WTC11 (cell line): ENCODE data around the gene PTPRN2. TPM values are rescaled to one million over a fixed set of nuclear protein-coding genes. Genes with fewer than 3 reads are reported as not detected.

Source experiments
- ATAC-seq: fragments of 200-7000 bp; cut with Tn5 transposase; 2 replicates; pipeline ENCODE4 v1.10.0; 2021; ENCODE audit warnings: mild to moderate bottlenecking, moderate library complexity
- CTCF ChIA-PET: fragments of 300-600 bp; sonication (Branson Sonifier 250); formaldehyde crosslinking; loops from one replicate; lab custom pipeline; 2021; ENCODE audit warnings: antibody characterized with exemption; lab: Charles Lee
- POLR2A ChIA-PET: fragments of 350-600 bp; sonication (Branson Sonifier 250); formaldehyde crosslinking; loops from one replicate; lab custom pipeline; 2021; ENCODE audit warnings: antibody characterized with exemption; lab: Charles Lee
- DNase-seq: peaks from one replicate; pipeline ENCODE4 v3.0.0; 2021; ENCODE audit warnings: low spot score
- H3K27ac Mint-ChIP-seq: 2 replicates; pipeline ENCODE4 v1.8.0; 2021; ENCODE audit warnings: mixed read lengths
- H3K27me3 Mint-ChIP-seq: 2 replicates; pipeline ENCODE4 v1.8.0; 2021; ENCODE audit warnings: low read depth, mild to moderate bottlenecking, moderate library complexity, mixed read lengths
- H3K36me3 Mint-ChIP-seq: 2 replicates; pipeline ENCODE4 v1.8.0; 2021; ENCODE audit warnings: mixed read lengths
- H3K4me1 Mint-ChIP-seq: 2 replicates; pipeline ENCODE4 v1.8.0; 2022; ENCODE audit warnings: mixed read lengths
- H3K4me3 Mint-ChIP-seq: 2 replicates; pipeline ENCODE4 v1.8.0; 2021; ENCODE audit warnings: mild to moderate bottlenecking, moderate library complexity, mixed read lengths
- H3K9me3 Mint-ChIP-seq: 2 replicates; pipeline ENCODE4 v1.8.0; 2021; ENCODE audit warnings: mixed read lengths
- FOXJ3 ChIP-seq: sonication (generic); formaldehyde crosslinking; IDR thresholded peaks from 2 replicates; pipeline ENCODE4 v1.9.0; 2021; ENCODE audit warnings: missing genetic modification reagents, mild to moderate bottlenecking, borderline replicate concordance
- FOXK1 ChIP-seq: sonication (generic); formaldehyde crosslinking; IDR thresholded peaks from 2 replicates; pipeline ENCODE4 v1.8.0; 2022; ENCODE audit warnings: mild to moderate bottlenecking, moderate library complexity, missing genetic modification reagents
- JAZF1 ChIP-seq: fragments of 250-450 bp; sonication (Bioruptor Pico); IDR thresholded peaks from 2 replicates; pipeline ENCODE4 v1.9.0; 2021; ENCODE audit warnings: moderate library complexity, mild to moderate bottlenecking, inconsistent platforms
- SP1 ChIP-seq: sonication (generic); formaldehyde crosslinking; conservative IDR thresholded peaks from 2 replicates; pipeline ENCODE4 v1.8.1; 2022; ENCODE audit warnings: missing genetic modification reagents
- TEAD1 ChIP-seq: sonication (generic); formaldehyde crosslinking; IDR thresholded peaks from 2 replicates; pipeline ENCODE4 v1.8.0; 2022; ENCODE audit warnings: mild to moderate bottlenecking, missing genetic modification reagents
- ZNF121 ChIP-seq: sonication (generic); formaldehyde crosslinking; IDR thresholded peaks from 2 replicates; pipeline ENCODE4 v1.8.0; 2023; ENCODE audit warnings: missing genetic modification reagents
- ZNF263 ChIP-seq: sonication (generic); formaldehyde crosslinking; IDR thresholded peaks from 2 replicates; pipeline ENCODE4 v1.8.1; 2022; ENCODE audit warnings: low read depth, mild to moderate bottlenecking, moderate library complexity, missing genetic modification reagents
- ZNF317 ChIP-seq: sonication (generic); formaldehyde crosslinking; IDR thresholded peaks from 2 replicates; pipeline ENCODE4 v1.8.1; 2023; ENCODE audit warnings: low read depth, mild to moderate bottlenecking, moderate library complexity, missing genetic modification reagents, borderline replicate concordance
- ZNF396 ChIP-seq: fragments of 250-450 bp; sonication (Bioruptor Pico); IDR thresholded peaks from 2 replicates; pipeline ENCODE4 v1.8.0; 2021; ENCODE audit warnings: mild to moderate bottlenecking, moderate library complexity, borderline replicate concordance
- ZNF671 ChIP-seq: fragments of 250-450 bp; sonication (Bioruptor Pico); IDR thresholded peaks from 2 replicates; pipeline ENCODE4 v1.8.0; 2021; ENCODE audit warnings: mild to moderate bottlenecking
- total RNA-seq: library from RNA; stranded (reverse); gene quantifications from 3 replicates; pipeline ENCODE4 v1.2.3, GENCODE V29; 2021
- TF ChIP-seq, protein P1 (sequence below): sonication (generic); formaldehyde crosslinking; IDR thresholded peaks from 2 replicates; pipeline ENCODE4 v1.8.1; 2022; ENCODE audit warnings: mild to moderate bottlenecking, missing genetic modification reagents, moderate library complexity, borderline replicate concordance
- TF ChIP-seq, protein P2 (sequence below): sonication (generic); formaldehyde crosslinking; IDR thresholded peaks from 2 replicates; pipeline ENCODE4 v1.8.1; 2023; ENCODE audit warnings: mild to moderate bottlenecking, missing genetic modification reagents, moderate library complexity
- TF ChIP-seq, protein P3 (sequence below): sonication (generic); formaldehyde crosslinking; IDR thresholded peaks from 2 replicates; pipeline ENCODE4 v1.8.1; 2022; ENCODE audit warnings: low read depth, missing genetic modification reagents, borderline replicate concordance
- TF ChIP-seq, protein P4 (sequence below): sonication (generic); formaldehyde crosslinking; IDR thresholded peaks from 2 replicates; pipeline ENCODE4 v1.8.1; 2023; ENCODE audit warnings: mild to moderate bottlenecking, missing genetic modification reagents
- TF ChIP-seq, protein P5 (sequence below): fragments of 200-600 bp; IDR thresholded peaks from 2 replicates; pipeline ENCODE4 v1.8.0; 2022; ENCODE audit warnings: antibody characterized with exemption
- TF ChIP-seq, protein P6 (sequence below): sonication (generic); formaldehyde crosslinking; IDR thresholded peaks from 2 replicates; pipeline ENCODE4 v1.8.1; 2023; ENCODE audit warnings: mild to moderate bottlenecking, missing genetic modification reagents, borderline replicate concordance
- TF ChIP-seq, protein P7 (sequence below): fragments of 250-450 bp; sonication (Bioruptor Pico); conservative IDR thresholded peaks from 2 replicates; pipeline ENCODE4 v1.9.0; 2021; ENCODE audit warnings: mild to moderate bottlenecking

The PTPRN2 gene
- total RNA-seq, 1 experiment from 2014 or later: 4.7 TPM

DNA sequence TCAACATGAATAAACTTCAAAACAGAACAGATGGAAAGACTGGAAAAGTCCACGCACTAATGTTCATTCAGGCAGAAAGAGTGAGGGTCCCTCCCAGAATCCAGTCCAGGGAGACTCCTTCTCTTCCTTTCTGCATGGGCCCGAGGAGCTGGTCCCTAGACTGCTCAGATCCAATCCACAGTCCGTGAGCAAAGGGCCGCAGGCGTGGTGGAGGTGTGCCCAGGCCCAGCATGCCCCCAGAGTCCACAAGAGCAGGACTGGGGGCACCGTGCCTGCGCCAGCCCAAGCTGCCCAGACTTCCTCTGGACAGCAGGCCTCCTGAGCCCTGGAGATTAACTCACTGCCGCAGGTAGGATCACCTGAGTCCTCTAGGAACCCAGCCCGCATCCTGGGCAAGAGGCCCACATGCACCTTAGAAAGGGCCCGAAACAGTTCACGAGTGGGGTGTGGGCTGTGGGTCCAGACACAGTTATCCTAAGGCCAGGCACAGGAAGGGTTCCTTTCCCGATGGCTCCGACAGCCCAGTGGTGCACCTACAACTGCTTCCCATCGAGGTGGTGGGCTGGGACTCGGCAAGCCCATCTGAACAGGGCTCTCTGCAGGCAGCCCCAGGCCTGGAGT is 719.8 kb downstream of the PTPRN2 start (continued):
- TF ChIP-seq ZNF263 (CRISPR knock-in tag): no peak

DNA sequence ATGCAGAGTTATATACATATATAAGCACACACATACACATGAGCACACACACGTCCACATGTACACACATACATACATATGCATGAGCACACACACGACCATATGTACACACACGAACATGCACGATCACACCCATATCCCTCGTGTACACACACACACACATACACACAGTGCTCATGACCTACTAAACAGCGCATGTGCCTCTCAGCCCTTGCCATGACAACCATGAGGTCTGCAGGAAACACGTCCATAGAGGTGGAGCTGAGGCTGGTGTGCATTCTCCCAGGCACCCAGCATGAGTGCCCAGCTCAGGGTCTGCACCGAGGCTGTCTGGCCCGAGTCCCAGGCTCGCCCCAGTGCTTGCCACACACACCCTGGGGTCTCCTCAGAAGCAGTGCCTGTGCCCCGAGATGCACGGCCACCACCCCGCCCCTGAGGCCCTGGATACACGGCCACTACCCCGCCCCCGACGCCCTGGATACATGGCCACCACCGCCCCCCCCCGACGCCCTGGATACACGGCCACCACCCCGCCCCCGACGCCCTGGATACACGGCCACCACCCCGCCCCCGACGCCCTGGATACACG is 721.2 kb downstream of the PTPRN2 start:
- H3K27ac Mint-ChIP-seq: no peak overlapping the region
- ATAC-seq: no peak
- CTCF ChIA-PET: no interaction called here

DNA sequence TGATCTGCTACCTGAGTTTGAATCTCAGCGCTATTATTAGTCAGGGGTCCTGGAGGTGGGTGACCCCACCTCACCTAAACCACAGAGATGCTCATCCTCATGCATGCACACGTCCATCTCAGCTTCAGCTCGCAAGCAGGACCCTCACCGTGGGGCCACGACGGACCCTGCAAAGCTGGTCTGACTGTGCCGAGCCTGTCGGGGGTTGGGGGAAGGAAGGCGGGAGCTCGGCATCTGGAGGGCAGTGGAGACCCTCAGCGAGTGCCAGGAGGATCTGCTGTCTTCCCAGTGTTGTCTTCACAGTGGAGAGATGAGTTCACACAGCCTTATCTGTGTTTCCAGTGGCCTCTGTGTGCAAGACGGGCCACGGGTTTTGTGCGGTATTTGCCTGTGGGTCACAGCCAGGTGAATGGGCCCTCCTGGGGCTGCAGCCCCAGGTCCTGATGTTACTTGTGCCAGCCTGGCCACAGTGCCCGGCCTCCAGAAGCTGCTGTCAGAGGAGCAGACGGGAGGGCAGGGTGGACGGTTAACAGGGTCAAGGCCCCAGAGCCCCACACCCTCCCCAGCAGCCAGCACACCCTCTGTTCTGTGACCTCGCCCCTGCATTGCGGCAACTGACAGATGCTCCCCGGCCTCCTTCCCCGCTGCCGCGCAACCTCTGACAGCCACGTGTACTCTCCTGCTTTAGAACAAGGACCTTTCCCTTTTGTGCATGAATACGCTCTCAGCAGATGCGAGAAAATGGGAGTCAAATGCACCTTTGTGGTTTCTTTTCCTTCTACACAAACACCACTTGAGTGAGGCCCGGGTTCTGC is 722.1 kb downstream of the PTPRN2 start:
- Mint-ChIP-seq H3K36me3 (peaks cover 32% of the 10 kb centered on the region), H3K27ac (no peak overlapping the region), H3K4me3 (no peak overlapping the region), H3K4me1 (no peaks in the 10 kb centered on the region), H3K27me3 (peaks cover 8% of the 10 kb centered on the region), H3K9me3 (peaks cover 33% of the 10 kb centered on the region)
- ChIA-PET POLR2A (no interaction called here), CTCF (no interaction called here)
- ATAC-seq (no peak), DNase-seq (no peak)
- no peak for TF ChIP-seq FOXK1
- no peak for TF ChIP-seq ZNF396 (CRISPR knock-in tag)
- TF ChIP-seq, protein P1, sequence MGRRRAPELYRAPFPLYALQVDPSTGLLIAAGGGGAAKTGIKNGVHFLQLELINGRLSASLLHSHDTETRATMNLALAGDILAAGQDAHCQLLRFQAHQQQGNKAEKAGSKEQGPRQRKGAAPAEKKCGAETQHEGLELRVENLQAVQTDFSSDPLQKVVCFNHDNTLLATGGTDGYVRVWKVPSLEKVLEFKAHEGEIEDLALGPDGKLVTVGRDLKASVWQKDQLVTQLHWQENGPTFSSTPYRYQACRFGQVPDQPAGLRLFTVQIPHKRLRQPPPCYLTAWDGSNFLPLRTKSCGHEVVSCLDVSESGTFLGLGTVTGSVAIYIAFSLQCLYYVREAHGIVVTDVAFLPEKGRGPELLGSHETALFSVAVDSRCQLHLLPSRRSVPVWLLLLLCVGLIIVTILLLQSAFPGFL: no peak
- TF ChIP-seq, protein P2, sequence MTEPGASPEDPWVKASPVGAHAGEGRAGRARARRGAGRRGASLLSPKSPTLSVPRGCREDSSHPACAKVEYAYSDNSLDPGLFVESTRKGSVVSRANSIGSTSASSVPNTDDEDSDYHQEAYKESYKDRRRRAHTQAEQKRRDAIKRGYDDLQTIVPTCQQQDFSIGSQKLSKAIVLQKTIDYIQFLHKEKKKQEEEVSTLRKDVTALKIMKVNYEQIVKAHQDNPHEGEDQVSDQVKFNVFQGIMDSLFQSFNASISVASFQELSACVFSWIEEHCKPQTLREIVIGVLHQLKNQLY (CRISPR knock-in tag): no peak
- TF ChIP-seq SP1 (CRISPR knock-in tag): no peak
- TF ChIP-seq ZNF121 (CRISPR knock-in tag): no peak
- TF ChIP-seq, protein P3, sequence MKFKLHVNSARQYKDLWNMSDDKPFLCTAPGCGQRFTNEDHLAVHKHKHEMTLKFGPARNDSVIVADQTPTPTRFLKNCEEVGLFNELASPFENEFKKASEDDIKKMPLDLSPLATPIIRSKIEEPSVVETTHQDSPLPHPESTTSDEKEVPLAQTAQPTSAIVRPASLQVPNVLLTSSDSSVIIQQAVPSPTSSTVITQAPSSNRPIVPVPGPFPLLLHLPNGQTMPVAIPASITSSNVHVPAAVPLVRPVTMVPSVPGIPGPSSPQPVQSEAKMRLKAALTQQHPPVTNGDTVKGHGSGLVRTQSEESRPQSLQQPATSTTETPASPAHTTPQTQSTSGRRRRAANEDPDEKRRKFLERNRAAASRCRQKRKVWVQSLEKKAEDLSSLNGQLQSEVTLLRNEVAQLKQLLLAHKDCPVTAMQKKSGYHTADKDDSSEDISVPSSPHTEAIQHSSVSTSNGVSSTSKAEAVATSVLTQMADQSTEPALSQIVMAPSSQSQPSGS (CRISPR knock-in tag): no peak
- TF ChIP-seq JAZF1 (CRISPR knock-in tag): no peak
- TF ChIP-seq, protein P4, sequence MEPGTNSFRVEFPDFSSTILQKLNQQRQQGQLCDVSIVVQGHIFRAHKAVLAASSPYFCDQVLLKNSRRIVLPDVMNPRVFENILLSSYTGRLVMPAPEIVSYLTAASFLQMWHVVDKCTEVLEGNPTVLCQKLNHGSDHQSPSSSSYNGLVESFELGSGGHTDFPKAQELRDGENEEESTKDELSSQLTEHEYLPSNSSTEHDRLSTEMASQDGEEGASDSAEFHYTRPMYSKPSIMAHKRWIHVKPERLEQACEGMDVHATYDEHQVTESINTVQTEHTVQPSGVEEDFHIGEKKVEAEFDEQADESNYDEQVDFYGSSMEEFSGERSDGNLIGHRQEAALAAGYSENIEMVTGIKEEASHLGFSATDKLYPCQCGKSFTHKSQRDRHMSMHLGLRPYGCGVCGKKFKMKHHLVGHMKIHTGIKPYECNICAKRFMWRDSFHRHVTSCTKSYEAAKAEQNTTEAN (CRISPR knock-in tag): no peak
- TF ChIP-seq, protein P5, sequence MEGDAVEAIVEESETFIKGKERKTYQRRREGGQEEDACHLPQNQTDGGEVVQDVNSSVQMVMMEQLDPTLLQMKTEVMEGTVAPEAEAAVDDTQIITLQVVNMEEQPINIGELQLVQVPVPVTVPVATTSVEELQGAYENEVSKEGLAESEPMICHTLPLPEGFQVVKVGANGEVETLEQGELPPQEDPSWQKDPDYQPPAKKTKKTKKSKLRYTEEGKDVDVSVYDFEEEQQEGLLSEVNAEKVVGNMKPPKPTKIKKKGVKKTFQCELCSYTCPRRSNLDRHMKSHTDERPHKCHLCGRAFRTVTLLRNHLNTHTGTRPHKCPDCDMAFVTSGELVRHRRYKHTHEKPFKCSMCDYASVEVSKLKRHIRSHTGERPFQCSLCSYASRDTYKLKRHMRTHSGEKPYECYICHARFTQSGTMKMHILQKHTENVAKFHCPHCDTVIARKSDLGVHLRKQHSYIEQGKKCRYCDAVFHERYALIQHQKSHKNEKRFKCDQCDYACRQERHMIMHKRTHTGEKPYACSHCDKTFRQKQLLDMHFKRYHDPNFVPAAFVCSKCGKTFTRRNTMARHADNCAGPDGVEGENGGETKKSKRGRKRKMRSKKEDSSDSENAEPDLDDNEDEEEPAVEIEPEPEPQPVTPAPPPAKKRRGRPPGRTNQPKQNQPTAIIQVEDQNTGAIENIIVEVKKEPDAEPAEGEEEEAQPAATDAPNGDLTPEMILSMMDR: no peak

More for the DNA sequence above, 721.2 kb downstream of the PTPRN2 start:
- DNase-seq: no peak
- POLR2A ChIA-PET: no interaction called here
- TF ChIP-seq ZNF671 (CRISPR knock-in tag) (no peak), TEAD1 (CRISPR knock-in tag) (no peak), FOXJ3 (CRISPR knock-in tag) (no peak), ZNF317 (CRISPR knock-in tag) (no peak)
- TF ChIP-seq, protein P6, sequence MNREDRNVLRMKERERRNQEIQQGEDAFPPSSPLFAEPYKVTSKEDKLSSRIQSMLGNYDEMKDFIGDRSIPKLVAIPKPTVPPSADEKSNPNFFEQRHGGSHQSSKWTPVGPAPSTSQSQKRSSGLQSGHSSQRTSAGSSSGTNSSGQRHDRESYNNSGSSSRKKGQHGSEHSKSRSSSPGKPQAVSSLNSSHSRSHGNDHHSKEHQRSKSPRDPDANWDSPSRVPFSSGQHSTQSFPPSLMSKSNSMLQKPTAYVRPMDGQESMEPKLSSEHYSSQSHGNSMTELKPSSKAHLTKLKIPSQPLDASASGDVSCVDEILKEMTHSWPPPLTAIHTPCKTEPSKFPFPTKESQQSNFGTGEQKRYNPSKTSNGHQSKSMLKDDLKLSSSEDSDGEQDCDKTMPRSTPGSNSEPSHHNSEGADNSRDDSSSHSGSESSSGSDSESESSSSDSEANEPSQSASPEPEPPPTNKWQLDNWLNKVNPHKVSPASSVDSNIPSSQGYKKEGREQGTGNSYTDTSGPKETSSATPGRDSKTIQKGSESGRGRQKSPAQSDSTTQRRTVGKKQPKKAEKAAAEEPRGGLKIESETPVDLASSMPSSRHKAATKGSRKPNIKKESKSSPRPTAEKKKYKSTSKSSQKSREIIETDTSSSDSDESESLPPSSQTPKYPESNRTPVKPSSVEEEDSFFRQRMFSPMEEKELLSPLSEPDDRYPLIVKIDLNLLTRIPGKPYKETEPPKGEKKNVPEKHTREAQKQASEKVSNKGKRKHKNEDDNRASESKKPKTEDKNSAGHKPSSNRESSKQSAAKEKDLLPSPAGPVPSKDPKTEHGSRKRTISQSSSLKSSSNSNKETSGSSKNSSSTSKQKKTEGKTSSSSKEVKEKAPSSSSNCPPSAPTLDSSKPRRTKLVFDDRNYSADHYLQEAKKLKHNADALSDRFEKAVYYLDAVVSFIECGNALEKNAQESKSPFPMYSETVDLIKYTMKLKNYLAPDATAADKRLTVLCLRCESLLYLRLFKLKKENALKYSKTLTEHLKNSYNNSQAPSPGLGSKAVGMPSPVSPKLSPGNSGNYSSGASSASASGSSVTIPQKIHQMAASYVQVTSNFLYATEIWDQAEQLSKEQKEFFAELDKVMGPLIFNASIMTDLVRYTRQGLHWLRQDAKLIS: no peak
- TF ChIP-seq, protein P7, sequence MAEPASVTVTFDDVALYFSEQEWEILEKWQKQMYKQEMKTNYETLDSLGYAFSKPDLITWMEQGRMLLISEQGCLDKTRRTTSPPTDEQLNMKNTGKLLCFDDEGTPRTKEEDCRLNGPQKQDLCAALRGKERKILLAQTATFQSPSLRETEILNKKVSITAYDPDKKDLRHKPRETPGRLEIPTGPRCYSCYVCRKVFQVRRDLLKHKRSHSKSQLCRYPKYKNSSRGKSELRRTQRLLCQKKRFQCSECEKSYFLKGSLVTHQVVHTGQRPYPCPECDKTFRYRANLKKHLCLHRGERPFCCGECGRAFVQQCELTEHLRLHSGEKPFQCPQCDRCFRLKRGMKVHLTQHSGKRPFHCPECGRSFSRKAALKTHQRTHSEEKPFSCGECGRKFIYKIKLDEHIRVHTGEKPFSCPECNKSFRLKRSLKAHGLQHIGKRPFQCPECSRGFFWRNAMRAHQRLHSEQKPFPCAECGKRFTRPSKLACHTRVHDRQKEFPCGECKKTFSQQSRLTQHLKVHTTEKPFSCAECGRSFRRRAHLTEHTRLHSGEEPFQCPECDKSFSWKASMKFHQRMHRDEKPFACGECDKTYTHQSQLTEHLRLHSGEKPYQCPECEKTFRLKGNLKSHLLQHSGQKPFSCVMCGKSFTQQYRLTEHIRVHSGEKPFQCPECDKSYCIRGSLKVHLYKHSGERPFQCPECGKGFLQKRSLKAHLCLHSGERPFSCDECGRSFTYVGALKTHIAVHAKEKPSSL (CRISPR knock-in tag): no peak
- Mint-ChIP-seq H3K36me3 (peaks cover 33% of the 10 kb centered on the region), H3K27me3 (peaks cover 8% of the 10 kb centered on the region), H3K4me3 (no peak overlapping the region), H3K9me3 (peaks cover 40% of the 10 kb centered on the region), H3K4me1 (no peaks in the 10 kb centered on the region)
